Bronchial epithelial cell (primary cell): ENCODE results near the gene LRRC4C. TPM values are rescaled to one million over a fixed set of nuclear protein-coding genes. Genes with fewer than 3 reads are reported as not detected.

Experiments used
- DNase-seq: peaks from one replicate; pipeline ENCODE4 v3.0.0-alpha.2; 2010; ENCODE audit warnings: low read depth
- FAIRE-seq: peaks from 2 replicates; lab custom pipeline; 2011; peaks lifted over from hg19 to GRCh38; lab: Jason Lieb, UNC
- H3K27me3 ChIP-seq: 2 replicates; pipeline ENCODE4 v1.5.1; 2011; ENCODE audit warnings: low read length; ENCODE audit not compliant: control insufficient read depth, insufficient read depth
- H3K36me3 ChIP-seq: 2 replicates; pipeline ENCODE4 v1.5.1; 2011; ENCODE audit warnings: low read length; ENCODE audit not compliant: control insufficient read depth, insufficient read depth
- H3K4me3 ChIP-seq: 2 replicates; pipeline ENCODE4 v1.5.1; 2011; ENCODE audit warnings: mild to moderate bottlenecking, low read depth, low read length, control low read depth
- total RNA-seq: library from RNA; depleted of rRNA; stranded (reverse); fragments of >200 nt; gene quantifications from 2 replicates; pipeline ENCODE4 v1.2.1, GENCODE V29; 2014
- TF ChIP-seq, protein P1 (sequence below): IDR thresholded peaks from 2 replicates; pipeline ENCODE4 v1.5.1; 2011; ENCODE audit warnings: mild to moderate bottlenecking, moderate library complexity, low read length, control low read depth, inconsistent platforms; ENCODE audit not compliant: insufficient read depth, severe bottlenecking

Gene LRRC4C
- total RNA-seq, 1 donor from 2014 or later, result not detected

DNA sequence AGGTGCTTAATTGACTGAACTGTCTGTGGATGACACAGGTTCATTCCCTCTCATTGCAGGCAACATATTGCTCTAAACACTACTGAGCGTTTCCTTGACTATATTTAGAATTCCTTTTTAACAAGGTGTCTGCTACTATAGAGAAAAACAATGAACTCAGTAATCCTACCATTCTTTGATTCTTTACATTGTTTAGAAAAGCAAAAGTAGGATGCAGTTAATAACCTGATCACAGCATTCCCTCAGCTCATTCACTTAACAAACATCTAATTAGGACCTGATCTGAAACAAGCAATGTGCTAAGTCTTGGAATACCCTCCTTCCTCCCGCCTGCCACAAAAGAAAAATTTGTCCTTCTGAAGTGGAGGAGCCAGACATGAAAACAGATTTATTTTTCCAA is 313.1 kb downstream of the LRRC4C start:
- Histone ChIP-seq H3K36me3 (no peaks in the 10 kb centered on the region), H3K4me3 (no peak overlapping the region), H3K27me3 (no peaks in the 10 kb centered on the region)
- FAIRE-seq (no peak), DNase-seq (no peak)
- TF ChIP-seq, protein P1, sequence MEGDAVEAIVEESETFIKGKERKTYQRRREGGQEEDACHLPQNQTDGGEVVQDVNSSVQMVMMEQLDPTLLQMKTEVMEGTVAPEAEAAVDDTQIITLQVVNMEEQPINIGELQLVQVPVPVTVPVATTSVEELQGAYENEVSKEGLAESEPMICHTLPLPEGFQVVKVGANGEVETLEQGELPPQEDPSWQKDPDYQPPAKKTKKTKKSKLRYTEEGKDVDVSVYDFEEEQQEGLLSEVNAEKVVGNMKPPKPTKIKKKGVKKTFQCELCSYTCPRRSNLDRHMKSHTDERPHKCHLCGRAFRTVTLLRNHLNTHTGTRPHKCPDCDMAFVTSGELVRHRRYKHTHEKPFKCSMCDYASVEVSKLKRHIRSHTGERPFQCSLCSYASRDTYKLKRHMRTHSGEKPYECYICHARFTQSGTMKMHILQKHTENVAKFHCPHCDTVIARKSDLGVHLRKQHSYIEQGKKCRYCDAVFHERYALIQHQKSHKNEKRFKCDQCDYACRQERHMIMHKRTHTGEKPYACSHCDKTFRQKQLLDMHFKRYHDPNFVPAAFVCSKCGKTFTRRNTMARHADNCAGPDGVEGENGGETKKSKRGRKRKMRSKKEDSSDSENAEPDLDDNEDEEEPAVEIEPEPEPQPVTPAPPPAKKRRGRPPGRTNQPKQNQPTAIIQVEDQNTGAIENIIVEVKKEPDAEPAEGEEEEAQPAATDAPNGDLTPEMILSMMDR, result no peak

DNA sequence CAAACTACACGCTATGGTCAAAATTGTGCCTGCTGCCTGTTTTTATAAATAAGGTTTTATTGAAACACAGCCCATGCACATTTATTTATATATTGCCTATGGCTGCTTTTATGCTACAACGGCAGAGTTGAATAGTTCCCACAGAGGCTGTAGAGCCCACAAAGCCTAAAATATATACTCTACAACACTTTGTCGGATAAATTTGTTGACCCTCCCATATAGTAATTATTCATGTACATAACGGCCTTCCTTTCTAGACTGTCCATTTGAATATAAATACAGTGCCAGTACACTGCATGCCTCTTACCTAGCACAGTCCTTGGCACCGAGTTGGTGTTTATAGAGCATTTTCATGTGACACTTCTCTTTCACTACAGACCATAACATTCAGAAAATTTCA is 314.0 kb downstream of the LRRC4C start:
- TF ChIP-seq, protein P1, result no peak
- DNase-seq, result no peak
- Histone ChIP-seq H3K4me3 (no peak overlapping the region), H3K27me3 (no peaks in the 10 kb centered on the region), H3K36me3 (no peaks in the 10 kb centered on the region)
- no peak for FAIRE-seq

DNA sequence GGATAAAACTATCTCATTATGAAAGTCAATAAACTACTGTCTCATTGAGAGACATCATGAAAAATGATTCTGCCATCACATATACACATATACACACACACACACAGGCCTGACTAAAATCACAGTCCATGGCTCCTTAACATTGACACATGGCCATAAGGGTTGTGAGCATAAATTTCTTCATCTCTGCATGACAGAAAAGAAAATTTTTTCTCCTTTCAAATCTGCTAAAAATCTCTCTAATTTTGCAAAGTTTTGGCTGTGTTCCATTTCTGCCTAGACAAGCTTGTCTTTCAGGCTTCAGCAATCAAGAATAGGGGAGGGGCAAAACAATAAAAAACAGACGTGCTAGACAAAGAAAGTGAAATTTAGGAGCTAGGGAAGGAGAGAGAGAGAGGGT is 324.5 kb downstream of the LRRC4C start:
- no peak for DNase-seq
- Histone ChIP-seq H3K27me3 (no peaks in the 10 kb centered on the region), H3K4me3 (no peak overlapping the region), H3K36me3 (no peaks in the 10 kb centered on the region)
- no peak for FAIRE-seq
- TF ChIP-seq, protein P1, result no peak

DNA sequence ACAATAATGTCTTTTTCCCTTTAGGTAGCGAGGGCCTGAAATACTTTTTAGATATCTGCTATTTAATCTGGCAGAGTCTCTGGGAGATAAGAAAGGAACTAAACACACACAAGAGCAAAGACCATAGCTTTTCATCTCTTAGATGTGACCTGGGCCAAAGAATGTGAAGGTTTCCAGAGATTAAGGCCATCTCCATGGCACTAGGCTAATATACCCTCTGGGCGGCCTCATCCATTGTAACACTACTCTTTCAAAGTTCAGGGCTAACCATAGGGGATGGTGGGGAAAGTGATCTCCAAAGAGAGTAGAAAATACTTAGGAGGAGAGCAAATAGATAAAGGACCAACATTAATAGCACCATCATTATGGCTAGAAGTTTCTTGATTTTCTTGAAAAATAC is 326.4 kb downstream of the LRRC4C start:
- TF ChIP-seq, protein P1, result no peak
- DNase-seq (no peak), FAIRE-seq (no peak)
- H3K4me3 ChIP-seq, result no peak overlapping the region
- H3K27me3 ChIP-seq, result no peaks in the 10 kb centered on the region
- no peaks in the 10 kb centered on the region for H3K36me3 ChIP-seq

DNA sequence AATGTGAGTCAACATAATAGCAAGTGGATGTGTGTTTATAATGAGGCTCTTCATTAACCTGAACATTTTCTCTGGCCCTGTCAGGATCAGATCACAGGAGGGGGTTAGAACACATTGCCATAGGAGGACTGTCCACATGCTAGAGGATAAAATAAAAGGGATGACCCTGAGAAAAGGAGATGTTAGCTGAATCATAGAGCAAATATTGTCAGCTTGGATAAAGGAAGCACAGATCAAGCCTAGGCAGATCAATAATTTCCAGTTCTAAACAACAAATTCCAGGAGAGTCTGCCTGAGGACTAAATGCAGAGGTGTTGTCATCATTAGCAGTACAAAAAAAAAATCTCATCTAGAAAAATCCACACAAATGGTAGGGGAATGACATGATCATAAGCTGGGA is 337.9 kb downstream of the LRRC4C start:
- no peaks in the 10 kb centered on the region for H3K36me3 ChIP-seq
- TF ChIP-seq, protein P1, result no peak
- DNase-seq (peak; percentile 6), FAIRE-seq (no peak)
- no peak overlapping the region for H3K4me3 ChIP-seq
- H3K27me3 ChIP-seq, result no peaks in the 10 kb centered on the region

DNA sequence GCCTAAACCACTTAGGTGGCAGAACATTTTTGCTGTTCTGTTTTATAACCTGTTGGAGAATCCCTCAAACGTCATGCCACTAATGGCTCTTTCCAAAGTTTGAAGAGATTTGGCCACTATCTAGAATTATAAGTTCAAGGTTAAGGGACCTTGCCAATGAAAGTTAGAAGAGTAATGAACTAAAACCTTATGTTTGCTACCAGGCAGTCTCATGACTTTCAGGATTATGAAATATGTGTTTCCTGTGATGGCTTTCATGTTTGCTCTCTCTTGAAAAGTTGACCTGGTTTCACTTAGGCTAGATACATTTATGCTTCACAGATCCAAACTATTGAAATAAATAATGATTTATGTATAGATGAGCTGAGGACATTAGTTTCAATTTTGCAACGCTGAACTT is 340.0 kb downstream of the LRRC4C start:
- Histone ChIP-seq H3K4me3 (no peak overlapping the region), H3K27me3 (no peaks in the 10 kb centered on the region), H3K36me3 (no peaks in the 10 kb centered on the region)
- no peak for DNase-seq
- no peak for FAIRE-seq
- TF ChIP-seq, protein P1, result no peak
